Left cardiac atrium (tissue), 4 donors: ENCODE data around the gene PTGFRN. TPM values are rescaled to one million over a fixed set of nuclear protein-coding genes. Genes with fewer than 3 reads are reported as not detected.
A peak's percentile ranks its signal among the peaks of the same experiment; 100 is the strongest.
"Not testable (repeated sequence)": the region's sequence is repeated elsewhere in the genome, so short reads cannot be mapped to it uniquely, and the experiment has no call there.

Experiments
- ATAC-seq, 2 donors: fragments of 200-7000 bp; cut with Tn5 transposase; one replicate each; pipeline ENCODE4 v1.9.1; 2020; ENCODE audit warnings: mild to moderate bottlenecking in 2 of 2, moderate library complexity in 2 of 2
- DNase-seq: peaks from one replicate; pipeline ENCODE4 v3.0.0-alpha.2; 2020
- intact Hi-C, 2 donors: fragments of 100-400 bp; cut with DNase I; formaldehyde crosslinking; loops; one replicate each; pipeline versions ENCODE4 v1.14.1 to v1.15.1; 2022 to 2023
- total RNA-seq, 2 donors: library from RNA; stranded (reverse); fragmentation: NEBNext Ultra II Directional; extraction: Animal tissue kit (Norgen Biotek cat#: 25700); gene quantifications; one replicate each; pipeline ENCODE4 v1.2.1, GENCODE V29; 2021
- donor health status: DM: no; HTN: yes; CAD: no.
- donor health status: DM: no; HTN: yes; CAD: no; lungs with severe emphysema.
- donor health status: DM: yes; HTN: yes; CAD: no.
- donor health status: Dilated cardiomyopathy.

PTGFRN gene
- total RNA-seq, 2 donors from 2014 or later: 159 to 179 TPM

DNA sequence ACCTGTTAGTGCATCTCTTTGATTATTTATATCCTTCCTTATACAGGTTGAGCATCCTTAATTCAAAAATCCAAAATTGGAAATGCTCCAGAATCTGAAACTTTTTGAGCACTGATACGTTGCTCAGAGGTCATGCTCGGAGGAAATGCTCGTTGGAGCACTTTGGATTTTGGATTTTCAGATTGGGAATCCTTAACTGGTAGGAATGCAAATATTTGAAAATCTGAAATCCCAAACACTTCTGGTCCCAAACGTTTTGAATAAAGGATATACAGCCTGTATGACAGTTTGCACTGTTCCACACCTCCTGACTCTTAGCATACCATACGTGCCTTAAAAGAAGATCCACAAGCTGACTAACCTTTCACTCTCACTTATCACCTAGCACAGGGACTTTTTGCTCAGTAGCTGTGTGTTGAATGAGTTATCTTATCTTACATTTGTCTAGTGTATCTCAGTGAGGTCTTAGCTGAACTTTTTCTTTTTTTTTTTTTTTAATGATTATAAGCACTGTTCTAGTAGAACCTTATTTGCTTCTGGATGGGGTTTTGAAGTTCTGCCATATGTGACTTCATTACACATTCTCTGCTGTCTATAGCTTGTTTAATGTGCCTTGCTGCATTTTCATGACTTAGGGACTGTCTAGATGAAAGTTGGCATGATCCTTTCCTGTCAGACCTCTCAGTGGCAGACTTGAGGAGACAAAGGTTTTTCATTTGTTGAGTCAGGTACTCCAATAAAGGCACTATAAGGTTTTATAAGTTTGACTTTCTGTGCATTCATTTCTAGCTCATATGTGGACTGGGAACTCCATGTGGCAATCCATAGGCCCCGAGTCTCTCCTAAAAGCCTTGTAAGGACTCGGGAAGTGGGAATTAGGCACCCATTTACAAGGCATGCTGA, 21.6 kb downstream of the PTGFRN start:
- intact Hi-C loops: no loop called here
- ATAC-seq: peak in 1 of 2 donors; percentile 37
- DNase-seq: no peak

GRCh38 chr1:116933606-116934515, 24.1 kb downstream of the PTGFRN start:
- intact Hi-C loops: no loop called here
- DNase-seq: no peak

GRCh38 chr1:116934586-116935207, 25.0 kb downstream of the PTGFRN start:
- DNase-seq (no peak), ATAC-seq (no peak)
- intact Hi-C loops: no loop called here

More at GRCh38 chr1:116933606-116934515, 24.1 kb downstream of the PTGFRN start:
- ATAC-seq: no peak

DNA sequence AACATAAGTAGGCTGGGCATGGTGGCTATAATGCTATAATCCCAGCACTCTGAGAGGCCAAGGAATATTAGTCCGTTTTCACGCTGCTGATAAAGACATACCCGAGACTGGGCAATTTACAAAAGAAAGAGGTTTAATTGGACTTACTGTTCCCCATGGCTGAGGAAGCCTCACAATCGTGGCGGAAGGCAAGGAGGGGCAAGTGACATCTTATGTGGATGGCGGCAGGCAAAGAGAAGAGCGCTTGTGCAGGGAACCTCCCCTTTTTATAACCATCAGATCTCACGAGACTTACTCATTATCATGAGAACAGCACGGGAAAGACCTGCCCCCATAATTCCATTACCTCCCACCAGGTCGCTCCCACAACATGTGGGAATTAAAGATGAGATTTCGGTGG, 28.5 kb downstream of the PTGFRN start:
- DNase-seq (no peak), ATAC-seq (no peak)
- intact Hi-C loops: no loop called here

GRCh38 chr1:116939780-116940543, 30.2 kb downstream of the PTGFRN start:
- DNase-seq, intact Hi-C loops, ATAC-seq: not testable (repeated sequence)

GRCh38 chr1:116940814-116941599, 31.3 kb downstream of the PTGFRN start:
- no peak for DNase-seq
- ATAC-seq: no peak
- intact Hi-C loops: no loop called here

DNA sequence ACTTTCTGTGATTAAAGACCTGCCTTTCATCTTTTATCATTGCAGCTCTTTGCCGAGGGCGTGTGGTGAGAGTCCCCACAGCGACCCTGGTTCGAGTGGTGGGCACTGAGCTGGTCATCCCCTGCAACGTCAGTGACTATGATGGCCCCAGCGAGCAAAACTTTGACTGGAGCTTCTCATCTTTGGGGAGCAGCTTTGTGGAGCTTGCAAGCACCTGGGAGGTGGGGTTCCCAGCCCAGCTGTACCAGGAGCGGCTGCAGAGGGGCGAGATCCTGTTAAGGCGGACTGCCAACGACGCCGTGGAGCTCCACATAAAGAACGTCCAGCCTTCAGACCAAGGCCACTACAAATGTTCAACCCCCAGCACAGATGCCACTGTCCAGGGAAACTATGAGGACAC, 32.0 kb downstream of the PTGFRN start:
- ATAC-seq (no peak), DNase-seq (no peak)
- intact Hi-C loops: no loop called here

DNA sequence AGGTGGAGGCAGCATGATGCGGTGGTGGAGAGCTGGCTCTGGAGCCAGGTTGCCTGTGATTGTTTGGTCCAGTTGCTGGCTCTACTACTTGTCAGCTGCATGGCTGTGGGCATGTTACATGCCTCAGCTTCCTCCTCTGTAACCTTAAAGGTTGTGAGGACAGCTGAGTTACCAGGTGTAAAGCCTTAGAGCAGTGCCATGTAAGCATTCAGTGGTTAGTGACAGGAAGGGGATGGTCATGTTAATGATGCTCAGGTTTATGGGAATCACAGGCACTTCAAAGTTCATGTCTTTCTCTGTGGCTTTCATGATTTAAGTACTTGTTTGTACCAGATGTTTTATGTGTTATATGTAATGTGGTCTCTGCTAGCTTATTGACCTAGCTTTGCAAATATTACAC, 32.6 kb downstream of the PTGFRN start:
- intact Hi-C loops: no loop called here
- DNase-seq: no peak
- ATAC-seq: no peak

GRCh38 chr1:116943438-116943837, 33.7 kb downstream of the PTGFRN start:
- no peak for ATAC-seq
- DNase-seq: no peak
- intact Hi-C loops: no loop called here

GRCh38 chr1:116944613-116945012, 34.9 kb downstream of the PTGFRN start:
- no peak for ATAC-seq
- intact Hi-C loops: no loop called here
- DNase-seq: no peak

- ATAC-seq (no peak), DNase-seq (no peak)
- intact Hi-C loops: no loop called here
These were observed 35.7 kb downstream of the PTGFRN start for GRCh38 chr1:116945421-116945820.

- ATAC-seq: no peak
- no peak for DNase-seq
- intact Hi-C loops: no loop called here
These were observed 36.3 kb downstream of the PTGFRN start for GRCh38 chr1:116945996-116946395.

DNA sequence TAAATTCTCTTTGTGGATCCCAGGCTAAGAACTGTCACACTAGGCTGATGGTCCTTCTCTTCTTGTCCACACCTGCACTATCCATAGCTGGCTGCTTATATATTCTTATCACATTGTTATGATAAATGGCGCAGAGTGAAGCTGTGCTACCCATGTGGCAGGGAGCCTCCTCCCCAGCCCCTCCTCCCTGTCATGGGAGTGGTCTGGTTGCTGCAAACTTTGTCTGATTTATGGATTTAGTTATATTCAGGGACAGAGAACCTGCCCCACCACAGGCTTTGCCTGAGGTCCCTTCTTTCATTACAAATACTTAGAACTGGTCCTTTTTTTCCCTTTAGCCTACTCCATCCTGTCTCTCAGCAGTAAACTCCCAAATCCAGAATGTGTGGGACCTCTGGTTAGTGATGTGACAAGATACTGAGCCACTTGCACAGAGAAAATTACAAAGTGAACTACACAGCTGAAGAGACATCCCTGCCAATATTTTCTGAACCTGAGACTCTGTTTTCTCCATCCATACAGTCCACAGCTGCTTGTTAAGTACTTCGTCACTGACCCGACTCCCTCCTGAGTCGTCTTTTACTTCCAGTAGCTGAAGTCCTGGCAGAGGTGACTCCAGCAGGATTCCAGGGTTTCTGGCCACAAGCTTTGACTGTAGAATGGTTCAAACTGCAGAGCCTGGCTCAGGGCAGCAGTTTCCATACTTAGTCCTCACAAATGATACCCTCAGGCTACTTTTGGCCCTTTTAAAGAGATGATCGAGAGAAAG, 37.6 kb downstream of the PTGFRN start:
- no peak for ATAC-seq
- intact Hi-C loops: no loop called here
- DNase-seq: no peak

GRCh38 chr1:116948046-116948445, 38.3 kb downstream of the PTGFRN start:
- DNase-seq (no peak), ATAC-seq (peak in 1 of 2 donors; percentile 12)
- intact Hi-C loops: no loop called here

GRCh38 chr1:116948642-116949041, 38.9 kb downstream of the PTGFRN start:
- intact Hi-C loops: no loop called here
- DNase-seq (no peak), ATAC-seq (no peak)

DNA sequence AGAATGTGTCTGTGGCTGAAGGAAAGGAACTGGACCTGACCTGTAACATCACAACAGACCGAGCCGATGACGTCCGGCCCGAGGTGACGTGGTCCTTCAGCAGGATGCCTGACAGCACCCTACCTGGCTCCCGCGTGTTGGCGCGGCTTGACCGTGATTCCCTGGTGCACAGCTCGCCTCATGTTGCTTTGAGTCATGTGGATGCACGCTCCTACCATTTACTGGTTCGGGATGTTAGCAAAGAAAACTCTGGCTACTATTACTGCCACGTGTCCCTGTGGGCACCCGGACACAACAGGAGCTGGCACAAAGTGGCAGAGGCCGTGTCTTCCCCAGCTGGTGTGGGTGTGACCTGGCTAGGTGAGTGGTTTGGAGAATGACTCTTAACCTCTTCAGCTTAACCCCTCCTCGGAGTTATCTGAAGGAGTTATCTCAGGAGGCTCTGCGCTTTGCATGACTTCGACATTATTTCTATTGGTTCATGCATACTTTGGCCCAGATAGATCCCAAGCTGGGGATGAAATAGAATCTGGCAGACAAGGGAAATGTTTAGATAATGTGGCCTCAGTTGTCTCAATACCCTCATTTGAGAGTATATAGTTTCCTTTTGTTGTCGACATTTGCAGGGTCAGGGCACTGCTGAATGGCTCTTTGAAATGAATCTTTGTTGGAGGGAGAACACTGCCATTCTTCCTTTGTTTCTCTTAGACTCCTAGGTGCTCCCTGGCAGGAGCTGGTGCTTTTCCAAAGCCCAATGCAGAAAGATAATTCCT, 39.7 kb downstream of the PTGFRN start:
- ATAC-seq: no peak
- DNase-seq: no peak
- intact Hi-C loops: no loop called here
